Measurements from ENCODE around the gene SUPT6H.

DNA sequence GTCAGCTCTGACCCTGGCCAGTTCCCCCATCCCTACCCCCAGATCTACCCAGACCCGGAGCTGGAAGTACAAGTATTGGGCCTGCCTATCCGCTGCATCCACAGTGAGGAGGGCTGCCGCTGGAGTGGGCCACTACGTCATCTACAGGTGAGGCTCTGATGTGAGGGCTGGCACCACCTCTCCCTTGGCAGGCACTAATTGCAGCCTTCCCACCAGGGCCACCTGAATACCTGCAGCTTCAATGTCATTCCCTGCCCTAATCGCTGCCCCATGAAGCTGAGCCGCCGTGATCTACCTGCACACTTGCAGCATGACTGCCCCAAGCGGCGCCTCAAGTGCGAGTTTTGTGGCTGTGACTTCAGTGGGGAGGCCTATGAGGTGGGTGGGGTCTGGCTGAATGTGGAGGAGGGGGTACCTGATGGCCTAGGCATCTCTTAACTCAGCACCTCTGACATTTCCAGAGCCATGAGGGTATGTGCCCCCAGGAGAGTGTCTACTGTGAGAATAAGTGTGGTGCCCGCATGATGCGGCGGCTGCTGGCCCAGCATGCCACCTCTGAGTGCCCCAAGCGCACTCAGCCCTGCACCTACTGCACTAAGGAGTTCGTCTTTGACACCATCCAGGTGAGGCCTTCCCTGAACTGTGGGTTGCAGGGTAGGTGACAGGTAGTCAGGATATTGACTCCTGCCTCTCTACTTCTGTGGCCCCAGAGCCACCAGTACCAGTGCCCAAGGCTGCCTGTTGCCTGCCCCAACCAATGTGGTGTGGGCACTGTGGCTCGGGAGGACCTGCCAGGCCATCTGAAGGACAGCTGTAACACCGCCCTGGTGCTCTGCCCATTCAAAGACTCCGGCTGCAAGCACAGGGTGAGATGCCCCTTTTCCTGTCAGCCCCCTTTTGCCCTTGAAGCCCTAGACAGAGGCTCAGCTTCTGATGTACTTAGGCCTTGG lies 86.1 kb downstream of the SUPT6H start:
- TF ChIP-seq YY1 (IDR thresholded peaks at IDR 0.05; ENCODE audit: insufficient read depth, insufficient read length), result no peak
- TF ChIP-seq ZNF274 (IDR thresholded peaks at IDR 0.05; ENCODE audit: low read depth, low read length), result no peak
- no peak for TF ChIP-seq SUZ12 (IDR thresholded peaks at IDR 0.05; ENCODE audit: extremely low read depth, insufficient read depth, insufficient read length)

Measured in NT2/D1 (cell line).